Caco-2 (cell line): ENCODE data around the gene KRTCAP2. TPM values are rescaled to one million over a fixed set of nuclear protein-coding genes. Genes with fewer than 3 reads are reported as not detected.

ENCODE experiments used
- BruUV-seq: library from RNA; stranded (reverse); fragments of 400-500 nt; replicated peaks from 2 replicates; lab custom pipeline; 2021; lab: Mats Ljungman, UMichigan
- CTCF ChIA-PET: fragments of 300-600 bp; sonication (Branson Sonifier 250); formaldehyde crosslinking; loops from one replicate; lab custom pipeline; 2022; ENCODE audit warnings: antibody characterized with exemption; lab: Charles Lee
- POLR2A ChIA-PET: fragments of 300-600 bp; sonication (Branson Sonifier 250); formaldehyde crosslinking; loops from one replicate; lab custom pipeline; 2022; ENCODE audit warnings: antibody characterized with exemption; lab: Charles Lee
- DNase-seq, 2 experiments: peaks; one replicate each; pipeline versions ENCODE4 v3.0.0 to v3.0.0-alpha.2; 2020 to 2022
- H3K27me3 ChIP-seq: replicated peaks from 2 replicates; pipeline ENCODE4 v1.6.0; 2011; ENCODE audit warnings: low read length; ENCODE audit not compliant: control insufficient read depth, insufficient read depth
- H3K36me3 ChIP-seq: 2 replicates; pipeline ENCODE4 v1.5.1; 2011; ENCODE audit warnings: low read length; ENCODE audit not compliant: control insufficient read depth, insufficient read depth
- H3K4me1 ChIP-seq: fragments of 250-450 bp; sonication (Bioruptor Pico); 2 replicates; pipeline ENCODE4 v1.5.1; 2020; ENCODE audit warnings: mild to moderate bottlenecking
- H3K4me3 ChIP-seq: 2 replicates; pipeline ENCODE4 v1.5.1; 2011; ENCODE audit warnings: low read depth, mild to moderate bottlenecking, control low read depth, low read length
- H3K9me3 ChIP-seq: fragments of 250-450 bp; sonication (Bioruptor Pico); 2 replicates; pipeline ENCODE4 v1.5.1; 2020; ENCODE audit warnings: mild to moderate bottlenecking, moderate library complexity
- H3K27ac Mint-ChIP-seq: one replicate; pipeline ENCODE4 v1.8.0; 2022; ENCODE audit warnings: mixed read lengths; ENCODE audit not compliant: unreplicated experiment
- H3K27me3 Mint-ChIP-seq: one replicate; pipeline ENCODE4 v1.8.0; 2022; ENCODE audit warnings: mixed read lengths; ENCODE audit not compliant: insufficient read depth, unreplicated experiment
- H3K36me3 Mint-ChIP-seq: one replicate; pipeline ENCODE4 v1.8.0; 2022; ENCODE audit warnings: mild to moderate bottlenecking, mixed read lengths; ENCODE audit not compliant: insufficient read depth, unreplicated experiment
- H3K4me1 Mint-ChIP-seq: one replicate; pipeline ENCODE4 v1.8.0; 2022; ENCODE audit warnings: low read depth, mixed read lengths; ENCODE audit not compliant: unreplicated experiment
- H3K4me3 Mint-ChIP-seq: one replicate; pipeline ENCODE4 v1.8.0; 2022; ENCODE audit warnings: mild to moderate bottlenecking, moderate library complexity, mixed read lengths; ENCODE audit not compliant: unreplicated experiment
- H3K9me3 Mint-ChIP-seq: one replicate; pipeline ENCODE4 v1.8.0; 2022; ENCODE audit warnings: mixed read lengths; ENCODE audit not compliant: unreplicated experiment
- intact Hi-C: fragments of 100-400 bp; cut with micrococcal nuclease; formaldehyde crosslinking; loops from one replicate; pipeline ENCODE4 v1.10.0; 2022; ENCODE audit not compliant: unreplicated experiment
- total RNA-seq: library from RNA; stranded (reverse); gene quantifications from 2 replicates; pipeline ENCODE4 v1.2.3, GENCODE V29; 2022
- TF ChIP-seq, protein P1 (sequence below), 2 experiments: fragments of 200-600 bp in 1 of 2; IDR thresholded peaks; 1 replicate in 1 of 2; 2 replicates in 1 of 2; pipeline versions ENCODE4 v1.5.1 to v1.8.0; 2011 to 2022; ENCODE audit warnings: antibody characterized with exemption in 1 of 2, control low read depth in 1 of 2, inconsistent platforms in 1 of 2, low read depth in 1 of 2, low read length in 1 of 2, mild to moderate bottlenecking in 1 of 2, moderate library complexity in 1 of 2; ENCODE audit not compliant: insufficient read depth in 1 of 2, severe bottlenecking in 1 of 2, unreplicated experiment in 1 of 2

Gene KRTCAP2
- total RNA-seq, 1 experiment from 2014 or later = 215 TPM

DNA sequence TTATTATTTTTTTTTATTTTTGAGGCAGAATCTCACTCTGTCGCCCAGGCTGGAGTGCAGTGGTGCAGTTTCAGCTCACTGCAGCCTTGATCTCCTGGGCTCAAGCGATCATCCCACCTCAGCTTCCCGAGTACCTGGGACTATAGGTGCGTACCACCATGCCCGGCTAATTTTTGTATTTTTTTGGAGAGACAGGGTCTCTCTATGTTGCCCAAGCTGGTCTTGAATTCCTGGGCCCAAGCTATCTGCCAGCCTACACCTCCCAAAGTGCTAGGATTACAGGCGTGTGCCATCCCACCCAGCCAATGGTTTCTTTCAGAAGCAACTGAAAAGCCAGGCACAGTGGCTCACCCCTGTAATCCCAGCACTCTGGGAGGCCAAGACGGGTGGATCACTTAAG is 2.3 kb downstream of the KRTCAP2 start:
- Mint-ChIP-seq H3K4me1 (peaks cover 11% of the 10 kb centered on the region), H3K4me3 (peak overlapping the region; percentile 23), H3K9me3 (no peaks in the 10 kb centered on the region), H3K36me3 (peaks cover 26% of the 10 kb centered on the region), H3K27me3 (no peaks in the 10 kb centered on the region), H3K27ac (no peak overlapping the region)
- CTCF ChIA-PET = interaction anchor here (0.6 to 0.8 kb wide), 3 partner anchors 23 to 120 kb away, joined by 4 to 6 read pairs (median 4); no protein-coding TSS in a partner anchor
- peaks cover 11% of the 10 kb centered on the region; the same call in 1 of the 2 replicates for H3K4me1 ChIP-seq
- H3K27me3 ChIP-seq = no peaks in the 10 kb centered on the region
- TF ChIP-seq, protein P1, sequence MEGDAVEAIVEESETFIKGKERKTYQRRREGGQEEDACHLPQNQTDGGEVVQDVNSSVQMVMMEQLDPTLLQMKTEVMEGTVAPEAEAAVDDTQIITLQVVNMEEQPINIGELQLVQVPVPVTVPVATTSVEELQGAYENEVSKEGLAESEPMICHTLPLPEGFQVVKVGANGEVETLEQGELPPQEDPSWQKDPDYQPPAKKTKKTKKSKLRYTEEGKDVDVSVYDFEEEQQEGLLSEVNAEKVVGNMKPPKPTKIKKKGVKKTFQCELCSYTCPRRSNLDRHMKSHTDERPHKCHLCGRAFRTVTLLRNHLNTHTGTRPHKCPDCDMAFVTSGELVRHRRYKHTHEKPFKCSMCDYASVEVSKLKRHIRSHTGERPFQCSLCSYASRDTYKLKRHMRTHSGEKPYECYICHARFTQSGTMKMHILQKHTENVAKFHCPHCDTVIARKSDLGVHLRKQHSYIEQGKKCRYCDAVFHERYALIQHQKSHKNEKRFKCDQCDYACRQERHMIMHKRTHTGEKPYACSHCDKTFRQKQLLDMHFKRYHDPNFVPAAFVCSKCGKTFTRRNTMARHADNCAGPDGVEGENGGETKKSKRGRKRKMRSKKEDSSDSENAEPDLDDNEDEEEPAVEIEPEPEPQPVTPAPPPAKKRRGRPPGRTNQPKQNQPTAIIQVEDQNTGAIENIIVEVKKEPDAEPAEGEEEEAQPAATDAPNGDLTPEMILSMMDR (IDR thresholded peaks at IDR 0.05; ENCODE audit: insufficient read depth in 1 of 2, low read depth in 1 of 2, low read length in 1 of 2, severe bottlenecking in 1 of 2, unreplicated experiment in 1 of 2) = no peak
- POLR2A ChIA-PET = no interaction called here
- no TSS peak for BruUV-seq
- H3K36me3 ChIP-seq = no peaks in the 10 kb centered on the region
- H3K9me3 ChIP-seq = no peaks in the 10 kb centered on the region
- H3K4me3 ChIP-seq = no peak overlapping the region
- intact Hi-C loops = no loop called here
- DNase-seq = no peak

DNA sequence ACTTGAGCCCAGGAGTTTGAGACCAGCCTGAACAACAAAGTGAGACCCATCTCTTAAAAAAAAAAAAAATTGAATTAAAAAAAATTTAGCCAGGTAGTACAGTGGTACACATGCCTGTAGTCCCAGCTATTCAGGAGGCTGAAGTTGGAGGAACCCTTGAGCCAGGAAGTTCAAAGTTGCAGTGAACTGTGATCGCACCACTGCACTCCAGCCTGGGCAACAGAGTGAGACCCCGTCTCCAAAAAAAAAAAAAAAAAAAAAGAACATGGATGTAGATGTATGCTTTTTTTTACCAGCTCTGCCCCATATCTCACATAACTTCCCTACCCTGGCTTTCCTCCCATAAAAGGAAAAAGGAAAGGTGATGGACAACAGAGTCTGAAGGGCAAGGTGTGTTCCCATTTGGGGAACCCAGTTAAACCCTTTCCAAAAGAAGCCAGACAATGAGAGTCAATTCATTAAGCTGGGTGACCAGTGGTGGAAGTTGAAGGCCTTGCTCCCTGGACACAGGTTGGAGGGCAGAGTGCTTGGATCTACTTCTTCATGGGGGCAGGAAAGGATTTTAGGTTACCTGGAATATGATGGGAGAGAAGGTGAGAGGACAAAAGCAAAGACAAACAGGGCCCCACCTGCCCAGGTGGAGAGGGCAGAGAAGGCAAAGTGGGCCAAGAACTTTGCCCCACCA is 2.9 kb downstream of the KRTCAP2 start:
- no peak for DNase-seq
- ChIA-PET CTCF (interaction anchor here (0.6 to 1.4 kb wide), 3 partner anchors 22 to 119 kb away, joined by 4 to 6 read pairs (median 6); no protein-coding TSS in a partner anchor), POLR2A (no interaction called here)
- no peak overlapping the region for H3K4me3 ChIP-seq
- no peak overlapping the region for H3K27ac Mint-ChIP-seq
- H3K9me3 ChIP-seq = no peaks in the 10 kb centered on the region
- H3K9me3 Mint-ChIP-seq = no peaks in the 10 kb centered on the region
- TF ChIP-seq, protein P1 (IDR thresholded peaks at IDR 0.05; ENCODE audit: insufficient read depth in 1 of 2, low read depth in 1 of 2, low read length in 1 of 2, severe bottlenecking in 1 of 2, unreplicated experiment in 1 of 2) = no peak
- peak overlapping the region; percentile 23 for H3K4me3 Mint-ChIP-seq
- no peaks in the 10 kb centered on the region for H3K27me3 ChIP-seq
- H3K36me3 ChIP-seq = no peaks in the 10 kb centered on the region
- H3K36me3 Mint-ChIP-seq = peaks cover 26% of the 10 kb centered on the region
- intact Hi-C loops = no loop called here
- H3K4me1 Mint-ChIP-seq = peaks cover 11% of the 10 kb centered on the region
- peaks cover 11% of the 10 kb centered on the region; the same call in 1 of the 2 replicates for H3K4me1 ChIP-seq
- no TSS peak for BruUV-seq
- H3K27me3 Mint-ChIP-seq = no peaks in the 10 kb centered on the region

DNA sequence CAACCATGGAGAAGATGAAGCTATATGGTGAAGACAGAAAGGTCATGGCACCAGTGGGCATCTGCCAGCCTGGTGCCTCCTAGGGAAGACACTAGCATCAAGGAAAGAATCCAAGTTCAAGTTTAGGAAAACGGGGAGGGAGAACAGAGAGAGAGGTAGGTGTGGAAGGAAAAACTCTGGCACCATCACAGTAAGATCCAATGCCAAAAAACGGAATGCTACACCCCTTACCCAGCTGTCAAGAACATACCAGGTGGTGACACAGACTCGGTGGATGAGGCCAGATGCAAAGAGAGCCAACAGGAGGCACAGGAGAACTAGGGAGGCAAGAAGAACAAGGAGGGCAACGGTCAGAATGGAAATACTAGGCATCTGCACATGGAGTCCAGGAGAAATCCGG is 3.6 kb downstream of the KRTCAP2 start:
- ChIA-PET CTCF (interaction anchor here (0.7 to 1.4 kb wide), 2 partner anchors 78 to 110 kb away, joined by 3 to 6 read pairs; no protein-coding TSS in a partner anchor), POLR2A (interaction anchor here (0.6 kb wide), 1 partner anchor 78 kb away, joined by 3 read pairs; no protein-coding TSS in a partner anchor)
- H3K4me1 ChIP-seq = peaks cover 11% of the 10 kb centered on the region; the same call in 1 of the 2 replicates
- BruUV-seq = no TSS peak
- Mint-ChIP-seq H3K4me1 (peaks cover 11% of the 10 kb centered on the region), H3K9me3 (no peaks in the 10 kb centered on the region), H3K27ac (no peak overlapping the region), H3K4me3 (no peak overlapping the region), H3K27me3 (no peaks in the 10 kb centered on the region), H3K36me3 (peaks cover 26% of the 10 kb centered on the region)
- H3K36me3 ChIP-seq = no peaks in the 10 kb centered on the region
- no peak overlapping the region for H3K4me3 ChIP-seq
- H3K9me3 ChIP-seq = no peaks in the 10 kb centered on the region
- TF ChIP-seq, protein P1 (IDR thresholded peaks at IDR 0.05; ENCODE audit: insufficient read depth in 1 of 2, low read depth in 1 of 2, low read length in 1 of 2, severe bottlenecking in 1 of 2, unreplicated experiment in 1 of 2) = no peak
- no peaks in the 10 kb centered on the region for H3K27me3 ChIP-seq
- DNase-seq = no peak
- intact Hi-C loops = no loop called here
